Measurements from ENCODE around the gene OVOL3. TPM values are rescaled to one million over a fixed set of nuclear protein-coding genes. Genes with fewer than 3 reads are reported as not detected.
A peak's percentile ranks its signal among the peaks of the same experiment; 100 is the strongest.

OVOL3 gene
- total RNA-seq, 2 experiments from 2014 or later = 0.58 TPM; not detected in 1

DNA sequence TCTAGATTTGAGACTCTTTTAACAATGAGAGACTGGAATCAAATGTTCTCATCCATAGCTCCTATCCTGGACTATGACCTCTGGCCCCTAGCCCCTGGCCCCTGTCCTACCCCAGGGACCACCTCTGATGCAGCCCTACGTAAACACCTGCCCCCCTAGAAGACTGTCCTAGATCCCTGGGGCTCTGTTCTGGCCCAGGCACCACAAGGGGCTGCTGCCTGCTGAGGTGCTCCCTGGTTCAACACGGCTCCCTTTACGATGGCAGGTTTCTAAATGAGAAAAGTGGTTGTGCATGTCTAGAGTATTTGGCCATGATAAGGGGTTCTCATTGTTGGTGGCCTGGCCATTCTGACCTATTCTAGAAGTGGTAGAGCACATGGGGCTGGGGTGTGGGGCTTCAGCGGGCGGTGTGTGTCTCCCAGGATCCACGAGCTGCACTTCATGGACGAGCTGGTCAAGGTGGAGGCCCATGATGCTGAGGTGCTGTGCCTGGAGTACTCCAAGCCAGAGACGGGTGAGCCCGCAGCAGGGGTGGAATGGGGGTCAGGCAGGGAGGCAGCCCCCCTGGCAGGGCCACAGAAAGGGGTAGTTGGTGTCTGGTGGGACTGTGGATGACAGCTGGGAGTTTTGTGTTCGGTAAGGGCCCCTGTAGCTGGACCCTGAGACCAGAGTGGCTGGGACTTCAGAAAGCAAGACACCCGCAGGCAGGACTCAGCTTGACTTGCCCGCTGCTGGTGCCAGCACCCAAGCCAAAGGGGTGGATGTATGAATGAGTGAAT is 26.5 kb upstream of the OVOL3 start:
- ChIA-PET CTCF (no interaction called here), POLR2A (no interaction called here)
- Mint-ChIP-seq H3K4me3 (no peak overlapping the region), H3K9me3 (ENCODE audit: insufficient read depth) (no peaks in the 10 kb centered on the region), H3K4me1 (ENCODE audit: low read depth) (no peaks in the 10 kb centered on the region), H3K27ac (no peak overlapping the region), H3K36me3 (ENCODE audit: low read depth) (peaks cover 71% of the 10 kb centered on the region), H3K27me3 (ENCODE audit: low read depth) (no peaks in the 10 kb centered on the region)
- no peak for DNase-seq
- ATAC-seq = no peak

DNA sequence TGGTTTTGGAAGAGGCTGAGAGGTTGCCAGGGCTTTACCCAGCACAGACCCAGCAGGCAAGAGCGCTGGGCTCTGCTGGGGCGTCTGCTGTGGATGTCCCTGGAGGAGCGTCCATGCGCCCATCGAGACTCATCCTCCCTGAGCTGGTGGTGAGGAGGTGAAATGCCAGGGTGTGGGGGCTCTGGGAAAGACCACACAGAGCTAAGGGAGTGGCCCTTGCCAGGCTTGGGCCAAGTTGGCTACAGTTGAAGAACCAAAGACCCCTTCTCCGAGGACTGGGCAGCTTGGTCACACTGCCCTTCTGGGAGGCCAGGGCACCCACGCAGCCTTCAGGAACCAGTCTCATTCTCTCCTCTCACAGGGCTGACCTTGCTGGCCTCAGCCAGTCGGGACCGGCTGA is 24.6 kb upstream of the OVOL3 start:
- peaks cover 70% of the 10 kb centered on the region for H3K36me3 Mint-ChIP-seq (ENCODE audit: low read depth)
- ChIA-PET POLR2A (no interaction called here), CTCF (no interaction called here)
- ATAC-seq (no peak), DNase-seq (no peak)
- no peaks in the 10 kb centered on the region for H3K4me1 Mint-ChIP-seq (ENCODE audit: low read depth)
- H3K27ac Mint-ChIP-seq = no peak overlapping the region
- no peak overlapping the region for H3K4me3 Mint-ChIP-seq
- H3K9me3 Mint-ChIP-seq (ENCODE audit: insufficient read depth) = no peaks in the 10 kb centered on the region
- no peaks in the 10 kb centered on the region for H3K27me3 Mint-ChIP-seq (ENCODE audit: low read depth)

DNA sequence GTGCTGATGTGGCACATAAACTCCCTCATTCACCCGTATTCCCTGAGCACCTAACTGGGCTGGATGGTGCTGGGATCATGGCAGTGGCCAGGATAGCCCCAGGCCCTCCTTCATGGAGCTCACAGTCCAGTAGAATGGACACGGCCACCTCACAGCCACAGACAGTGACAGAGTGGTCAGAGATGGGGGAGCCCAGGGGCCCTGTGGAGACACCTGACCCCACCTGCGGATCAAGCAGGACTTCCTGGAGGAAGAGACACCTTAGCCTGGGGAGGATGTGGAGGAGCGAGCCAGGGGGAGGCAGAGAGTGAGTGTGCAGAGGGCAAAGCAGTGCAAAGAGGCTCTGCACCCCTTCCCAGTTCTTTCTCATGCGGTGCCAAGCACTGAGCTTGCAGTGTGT is 21.1 kb upstream of the OVOL3 start:
- CTCF ChIA-PET = no interaction called here
- DNase-seq = no peak
- peaks cover 17% of the 10 kb centered on the region for H3K4me1 Mint-ChIP-seq (ENCODE audit: low read depth)
- POLR2A ChIA-PET = no interaction called here
- H3K27ac Mint-ChIP-seq = no peak overlapping the region
- H3K9me3 Mint-ChIP-seq (ENCODE audit: insufficient read depth) = no peaks in the 10 kb centered on the region
- ATAC-seq = no peak
- peaks cover 64% of the 10 kb centered on the region for H3K36me3 Mint-ChIP-seq (ENCODE audit: low read depth)
- H3K27me3 Mint-ChIP-seq (ENCODE audit: low read depth) = no peaks in the 10 kb centered on the region
- H3K4me3 Mint-ChIP-seq = no peak overlapping the region

DNA sequence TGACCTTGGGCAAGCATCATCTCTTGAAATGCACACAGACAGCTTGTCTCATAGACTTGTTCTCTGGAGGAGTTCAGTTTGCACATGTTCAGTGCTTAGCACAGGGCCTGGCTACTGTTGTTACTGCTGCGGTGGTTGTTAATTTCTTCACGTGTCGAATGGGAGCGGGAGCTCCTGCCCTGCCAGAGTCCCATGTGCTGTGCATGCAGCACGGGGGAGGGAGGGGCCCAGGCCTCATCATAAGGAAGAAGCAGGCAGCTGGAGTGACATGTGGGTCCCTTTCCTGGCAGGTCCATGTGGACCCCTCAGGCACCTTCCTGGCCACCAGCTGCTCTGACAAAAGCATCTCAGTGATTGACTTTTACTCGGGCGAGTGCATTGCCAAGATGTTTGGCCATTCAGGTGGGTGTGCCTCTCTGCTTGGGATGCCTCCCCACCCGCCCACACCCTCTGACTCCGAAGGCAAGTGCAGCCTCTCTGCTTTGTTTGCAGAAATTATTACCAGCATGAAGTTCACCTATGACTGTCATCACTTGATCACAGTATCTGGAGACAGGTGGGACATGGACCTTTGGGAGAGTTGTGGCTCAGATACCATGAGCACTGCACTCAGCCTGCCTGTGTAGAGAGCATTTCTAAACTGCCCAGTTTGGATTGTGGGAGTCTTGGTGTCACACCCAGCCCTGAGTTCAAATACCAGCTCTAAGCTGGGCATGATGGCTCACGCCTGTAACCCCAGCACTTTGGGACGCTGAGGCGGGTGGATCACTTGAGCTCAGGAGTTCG is 19.8 kb upstream of the OVOL3 start:
- ATAC-seq (no peak), DNase-seq (no peak)
- H3K27ac Mint-ChIP-seq = peak overlapping the region; percentile 5
- no peak overlapping the region for H3K4me3 Mint-ChIP-seq
- H3K4me1 Mint-ChIP-seq (ENCODE audit: low read depth) = peaks cover 17% of the 10 kb centered on the region
- H3K27me3 Mint-ChIP-seq (ENCODE audit: low read depth) = no peaks in the 10 kb centered on the region
- ChIA-PET CTCF (no interaction called here), POLR2A (interaction anchor here (1.4 kb wide), 1 partner anchor 15 kb away, joined by 3 read pairs; no protein-coding TSS in a partner anchor)
- H3K9me3 Mint-ChIP-seq (ENCODE audit: insufficient read depth) = no peaks in the 10 kb centered on the region
- H3K36me3 Mint-ChIP-seq (ENCODE audit: low read depth) = peaks cover 59% of the 10 kb centered on the region

DNA sequence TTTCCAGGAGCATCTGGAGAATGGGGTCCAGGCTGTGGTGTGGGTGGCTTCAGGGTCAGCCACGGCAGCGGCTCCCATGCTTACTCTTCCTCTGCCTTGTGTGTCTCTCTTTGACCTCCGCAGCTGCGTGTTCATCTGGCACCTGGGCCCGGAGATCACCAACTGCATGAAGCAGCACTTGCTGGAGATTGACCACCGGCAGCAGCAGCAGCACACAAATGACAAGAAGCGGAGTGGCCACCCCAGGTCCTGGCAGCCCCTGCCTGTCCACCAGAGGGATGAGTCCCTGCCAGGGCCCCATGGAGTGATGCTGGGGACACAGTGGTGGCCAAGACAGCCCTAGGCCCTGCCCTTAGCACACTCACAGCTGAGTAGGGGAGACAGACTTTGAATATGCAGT is 18.4 kb upstream of the OVOL3 start:
- peaks cover 60% of the 10 kb centered on the region for H3K36me3 Mint-ChIP-seq (ENCODE audit: low read depth)
- ATAC-seq (no peak), DNase-seq (no peak)
- H3K9me3 Mint-ChIP-seq (ENCODE audit: insufficient read depth) = no peaks in the 10 kb centered on the region
- CTCF ChIA-PET = no interaction called here
- H3K4me3 Mint-ChIP-seq = no peak overlapping the region
- peaks cover 17% of the 10 kb centered on the region for H3K4me1 Mint-ChIP-seq (ENCODE audit: low read depth)
- H3K27ac Mint-ChIP-seq = peak overlapping the region; percentile 63
- H3K27me3 Mint-ChIP-seq (ENCODE audit: low read depth) = no peaks in the 10 kb centered on the region
- POLR2A ChIA-PET = interaction anchor here (0.6 kb wide), 1 partner anchor 1622 kb away, joined by 3 read pairs; no protein-coding TSS in a partner anchor

DNA sequence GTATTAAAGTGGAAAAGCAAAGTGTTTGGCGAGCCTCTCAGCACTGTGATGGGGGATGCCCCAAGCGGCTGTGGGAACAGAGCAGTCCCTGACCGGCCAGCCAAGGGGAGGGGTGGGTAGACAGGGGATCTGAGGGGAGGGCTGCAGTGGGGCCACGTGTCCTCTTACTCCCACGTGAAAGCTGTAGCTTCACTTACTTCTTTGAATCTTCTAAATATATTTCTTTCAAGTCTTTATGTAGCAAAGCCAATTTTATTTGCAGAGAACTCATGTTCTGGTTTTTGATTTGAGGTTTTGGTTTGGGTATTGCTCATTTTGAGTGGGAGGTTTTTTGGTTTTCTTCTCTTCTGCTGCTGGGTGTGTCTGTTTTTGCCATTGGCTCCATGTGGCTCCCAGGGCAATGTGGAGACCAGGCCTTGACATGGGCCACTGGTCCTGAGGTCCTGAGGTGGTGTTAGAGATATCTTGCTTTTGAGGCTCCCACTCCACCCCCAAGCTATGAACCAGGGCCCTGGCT is 17.7 kb upstream of the OVOL3 start:
- no peak overlapping the region for H3K4me3 Mint-ChIP-seq

DNA sequence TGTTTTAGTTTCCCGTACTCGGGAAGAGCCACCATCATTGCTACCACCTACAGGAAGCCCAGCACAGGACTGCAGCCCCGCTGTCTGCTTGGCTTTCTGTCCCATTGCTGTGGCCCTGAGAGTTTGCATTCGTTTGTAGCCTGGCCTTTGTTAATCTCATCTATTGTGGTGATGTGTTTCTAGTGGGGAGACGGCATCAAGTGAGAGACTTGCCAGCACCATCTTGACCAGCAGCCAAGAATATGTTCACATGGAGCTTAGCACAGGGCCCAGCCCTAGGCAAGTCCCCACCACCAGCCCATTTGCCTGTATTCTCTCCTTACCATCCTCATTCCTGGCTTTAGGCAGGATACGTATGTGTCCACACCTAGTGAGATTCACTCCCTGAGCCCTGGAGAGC is 17.3 kb upstream of the OVOL3 start:
- H3K27me3 Mint-ChIP-seq (ENCODE audit: low read depth) = no peaks in the 10 kb centered on the region
- H3K4me1 Mint-ChIP-seq (ENCODE audit: low read depth) = peaks cover 17% of the 10 kb centered on the region
- POLR2A ChIA-PET = no interaction called here
- no peaks in the 10 kb centered on the region for H3K9me3 Mint-ChIP-seq (ENCODE audit: insufficient read depth)
- CTCF ChIA-PET = no interaction called here
- peak overlapping the region; percentile 63 for H3K27ac Mint-ChIP-seq
- peaks cover 55% of the 10 kb centered on the region for H3K36me3 Mint-ChIP-seq (ENCODE audit: low read depth)
- H3K4me3 Mint-ChIP-seq = no peak overlapping the region
- no peak for ATAC-seq
- no peak for DNase-seq

More for the DNA sequence above, 17.7 kb upstream of the OVOL3 start:
- Mint-ChIP-seq H3K4me1 (ENCODE audit: low read depth) (peaks cover 17% of the 10 kb centered on the region), H3K36me3 (ENCODE audit: low read depth) (peaks cover 55% of the 10 kb centered on the region), H3K9me3 (ENCODE audit: insufficient read depth) (no peaks in the 10 kb centered on the region), H3K27me3 (ENCODE audit: low read depth) (no peaks in the 10 kb centered on the region), H3K27ac (peak overlapping the region; percentile 63)
- ChIA-PET POLR2A (no interaction called here), CTCF (no interaction called here)
- DNase-seq = no peak
- ATAC-seq = no peak

DNA sequence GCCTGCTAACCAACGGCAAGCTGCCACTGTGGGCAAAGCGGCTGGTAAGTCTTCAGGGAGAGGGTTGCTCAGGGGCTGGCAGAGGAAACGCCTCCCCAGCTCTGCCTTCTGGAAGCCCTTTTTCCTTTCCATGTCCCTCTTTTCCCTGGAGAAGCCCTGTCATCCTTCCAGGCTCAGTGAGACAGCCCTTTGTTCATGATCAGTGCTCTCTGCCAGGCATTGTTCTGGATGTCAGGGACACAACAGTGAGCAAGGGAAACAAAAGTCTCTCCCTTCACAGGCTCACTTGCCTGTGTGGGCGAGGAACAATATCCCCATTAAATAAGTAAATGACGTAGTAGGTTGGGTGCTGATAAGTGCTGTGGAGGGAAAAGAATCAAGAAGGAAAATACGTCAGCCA is 13.9 kb upstream of the OVOL3 start:
- Mint-ChIP-seq H3K27ac (no peak overlapping the region), H3K4me3 (no peak overlapping the region), H3K9me3 (ENCODE audit: insufficient read depth) (no peaks in the 10 kb centered on the region), H3K4me1 (ENCODE audit: low read depth) (peaks cover 17% of the 10 kb centered on the region), H3K36me3 (ENCODE audit: low read depth) (peaks cover 43% of the 10 kb centered on the region), H3K27me3 (ENCODE audit: low read depth) (no peaks in the 10 kb centered on the region)
- POLR2A ChIA-PET = no interaction called here
- DNase-seq = no peak
- CTCF ChIA-PET = no interaction called here
- ATAC-seq = no peak

DNA sequence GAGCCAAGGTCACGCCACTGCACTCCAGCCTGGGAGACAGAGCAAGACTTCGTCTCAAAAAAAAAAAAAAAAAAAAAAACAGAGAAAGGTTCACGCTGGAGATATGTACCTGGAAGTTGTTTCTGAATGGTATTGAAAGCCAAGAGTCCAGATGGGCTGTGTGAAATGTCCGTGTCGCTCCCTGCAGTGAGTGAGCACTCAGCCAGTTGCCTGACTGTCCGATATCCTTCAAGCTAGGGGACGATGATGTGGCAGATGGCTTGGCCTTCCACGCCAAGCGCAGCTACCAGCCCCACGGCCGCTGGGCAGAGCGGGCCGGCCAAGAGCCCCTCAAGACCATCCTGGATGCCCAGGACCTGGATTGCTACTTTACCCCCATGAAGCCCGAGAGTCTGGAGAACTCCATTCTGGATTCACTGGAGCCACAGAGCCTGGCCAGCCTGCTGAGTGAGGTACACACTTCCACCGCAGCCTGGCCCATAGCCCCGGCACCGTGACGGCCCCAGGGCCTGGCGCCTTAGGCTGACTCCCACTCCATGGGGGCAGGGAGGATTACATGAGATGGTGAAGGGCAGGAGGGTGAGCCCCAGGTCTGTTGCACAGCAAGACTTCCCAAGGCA is 11.7 kb upstream of the OVOL3 start:
- H3K9me3 Mint-ChIP-seq (ENCODE audit: insufficient read depth) = no peaks in the 10 kb centered on the region
- DNase-seq (no peak), ATAC-seq (no peak)
- H3K36me3 Mint-ChIP-seq (ENCODE audit: low read depth) = peaks cover 44% of the 10 kb centered on the region
- H3K4me3 Mint-ChIP-seq = no peak overlapping the region
- no peaks in the 10 kb centered on the region for H3K27me3 Mint-ChIP-seq (ENCODE audit: low read depth)
- ChIA-PET POLR2A (interaction anchor here (0.6 kb wide), 1 partner anchor 10 kb away, joined by 4 read pairs; no protein-coding TSS in a partner anchor), CTCF (no interaction called here)
- no peak overlapping the region for H3K27ac Mint-ChIP-seq
- H3K4me1 Mint-ChIP-seq (ENCODE audit: low read depth) = no peaks in the 10 kb centered on the region

DNA sequence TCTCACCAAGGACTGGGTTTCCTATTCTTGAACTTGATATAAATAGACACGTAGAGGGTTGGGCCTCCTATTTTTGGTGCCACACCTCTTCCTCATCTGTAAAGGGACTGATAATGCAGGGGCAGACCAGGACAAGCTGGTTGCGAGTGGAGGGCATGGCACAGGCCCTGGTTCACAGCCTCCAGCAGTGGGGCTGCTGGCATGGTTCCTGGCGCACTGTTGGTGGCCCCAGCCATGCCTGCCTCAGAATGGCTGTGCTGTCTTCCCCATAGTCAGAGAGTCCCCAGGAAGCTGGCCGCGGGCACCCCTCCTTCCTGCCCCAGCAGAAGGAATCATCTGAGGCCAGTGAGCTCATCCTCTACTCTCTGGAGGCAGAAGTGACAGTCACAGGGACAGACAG is 10.5 kb upstream of the OVOL3 start:
- no peaks in the 10 kb centered on the region for H3K9me3 Mint-ChIP-seq (ENCODE audit: insufficient read depth)
- POLR2A ChIA-PET = no interaction called here
- H3K27me3 Mint-ChIP-seq (ENCODE audit: low read depth) = no peaks in the 10 kb centered on the region
- DNase-seq (no peak), ATAC-seq (no peak)
- no peaks in the 10 kb centered on the region for H3K4me1 Mint-ChIP-seq (ENCODE audit: low read depth)
- CTCF ChIA-PET = no interaction called here
- no peak overlapping the region for H3K27ac Mint-ChIP-seq
- H3K4me3 Mint-ChIP-seq = no peak overlapping the region
- H3K36me3 Mint-ChIP-seq (ENCODE audit: low read depth) = peaks cover 38% of the 10 kb centered on the region

DNA sequence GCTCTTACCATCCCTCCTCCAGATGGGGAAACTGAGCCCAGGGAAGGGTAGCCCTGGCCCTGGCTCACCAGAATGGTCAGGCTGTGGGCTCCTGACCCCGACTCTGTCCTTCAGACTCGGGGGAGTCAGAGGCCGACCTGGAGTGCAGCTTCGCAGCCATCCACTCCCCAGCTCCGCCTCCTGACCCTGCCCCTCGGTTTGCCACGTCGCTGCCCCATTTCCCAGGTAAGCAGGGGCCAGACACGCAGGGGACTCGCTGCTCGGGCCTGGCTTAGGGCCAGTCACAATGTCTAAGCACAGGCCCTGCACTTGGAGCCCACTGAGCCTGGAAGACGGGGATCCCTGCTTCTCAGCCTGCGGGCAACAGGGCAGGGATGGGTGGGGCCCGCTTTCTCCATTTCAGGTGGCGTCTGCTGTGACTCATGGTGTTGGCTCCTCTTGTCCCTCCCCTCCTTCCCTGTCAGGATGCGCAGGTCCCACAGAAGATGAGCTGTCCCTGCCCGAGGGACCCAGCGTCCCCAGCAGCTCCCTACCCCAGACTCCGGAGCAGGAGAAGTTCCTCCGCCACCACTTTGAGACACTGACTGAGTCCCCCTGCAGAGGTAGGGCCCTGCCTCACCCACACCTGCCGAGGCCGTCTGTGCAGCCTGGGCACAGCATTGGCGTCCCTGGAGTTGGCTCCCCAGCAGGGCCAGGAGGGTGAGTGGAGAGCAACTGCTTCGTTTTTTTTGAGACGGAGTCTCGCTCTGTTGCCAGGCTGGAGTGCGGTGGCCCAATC is 9.2 kb upstream of the OVOL3 start:
- Mint-ChIP-seq H3K9me3 (ENCODE audit: insufficient read depth) (no peaks in the 10 kb centered on the region), H3K36me3 (ENCODE audit: low read depth) (peaks cover 43% of the 10 kb centered on the region), H3K4me1 (ENCODE audit: low read depth) (no peaks in the 10 kb centered on the region), H3K27ac (no peak overlapping the region), H3K27me3 (ENCODE audit: low read depth) (no peaks in the 10 kb centered on the region), H3K4me3 (no peak overlapping the region)
- POLR2A ChIA-PET = no interaction called here
- no peak for ATAC-seq
- no peak for DNase-seq
- CTCF ChIA-PET = no interaction called here
